GM15510 (cell line): ENCODE results near the gene BCL7A.

Experiments
- POLR2A ChIP-seq: IDR thresholded peaks from 3 replicates; pipeline ENCODE4 v1.6.1; 2011; ENCODE audit warnings: borderline replicate concordance; ENCODE audit not compliant: insufficient read length; ENCODE audit errors: extremely low read depth

The BCL7A gene

DNA sequence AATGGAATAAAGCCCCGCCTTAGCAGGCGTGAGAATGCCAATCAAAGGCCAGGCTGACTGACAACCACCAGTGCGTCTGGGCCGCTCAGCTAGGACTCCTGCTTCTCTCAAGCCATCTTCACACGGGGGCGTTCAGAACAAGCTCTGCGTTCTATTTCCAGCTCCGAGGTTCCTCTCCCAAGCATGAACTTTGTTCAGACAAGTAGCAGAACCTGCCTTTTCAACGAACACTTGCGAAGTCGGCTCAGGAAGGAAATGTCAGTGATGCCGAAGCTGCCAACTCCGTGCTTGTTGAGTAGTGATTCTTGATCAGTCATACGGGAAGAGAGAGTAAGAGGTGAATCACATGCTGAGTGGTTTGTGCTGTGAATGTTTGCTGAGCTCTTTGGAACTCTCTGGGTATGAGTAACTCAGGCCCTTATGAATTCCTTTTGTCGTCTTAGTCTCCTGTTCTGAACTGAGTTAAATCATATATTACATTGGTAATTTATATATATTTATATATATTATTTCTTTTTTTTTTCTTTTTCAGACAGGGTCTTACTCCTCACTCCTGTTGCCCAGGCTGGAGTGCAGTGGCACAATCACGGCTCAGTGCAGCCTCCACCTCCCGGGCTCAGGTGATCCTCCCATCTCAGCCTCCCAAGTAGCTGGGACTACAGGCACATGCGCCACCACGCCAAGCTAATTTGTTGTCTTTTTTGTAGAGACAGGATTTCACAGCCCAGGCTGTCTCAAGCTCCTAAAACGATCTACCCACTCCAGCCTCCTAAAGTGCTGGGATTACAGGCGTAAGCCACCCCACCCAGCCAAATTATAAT is 29.4 kb upstream of the BCL7A start:
- peak; percentile 19 for TF ChIP-seq POLR2A

DNA sequence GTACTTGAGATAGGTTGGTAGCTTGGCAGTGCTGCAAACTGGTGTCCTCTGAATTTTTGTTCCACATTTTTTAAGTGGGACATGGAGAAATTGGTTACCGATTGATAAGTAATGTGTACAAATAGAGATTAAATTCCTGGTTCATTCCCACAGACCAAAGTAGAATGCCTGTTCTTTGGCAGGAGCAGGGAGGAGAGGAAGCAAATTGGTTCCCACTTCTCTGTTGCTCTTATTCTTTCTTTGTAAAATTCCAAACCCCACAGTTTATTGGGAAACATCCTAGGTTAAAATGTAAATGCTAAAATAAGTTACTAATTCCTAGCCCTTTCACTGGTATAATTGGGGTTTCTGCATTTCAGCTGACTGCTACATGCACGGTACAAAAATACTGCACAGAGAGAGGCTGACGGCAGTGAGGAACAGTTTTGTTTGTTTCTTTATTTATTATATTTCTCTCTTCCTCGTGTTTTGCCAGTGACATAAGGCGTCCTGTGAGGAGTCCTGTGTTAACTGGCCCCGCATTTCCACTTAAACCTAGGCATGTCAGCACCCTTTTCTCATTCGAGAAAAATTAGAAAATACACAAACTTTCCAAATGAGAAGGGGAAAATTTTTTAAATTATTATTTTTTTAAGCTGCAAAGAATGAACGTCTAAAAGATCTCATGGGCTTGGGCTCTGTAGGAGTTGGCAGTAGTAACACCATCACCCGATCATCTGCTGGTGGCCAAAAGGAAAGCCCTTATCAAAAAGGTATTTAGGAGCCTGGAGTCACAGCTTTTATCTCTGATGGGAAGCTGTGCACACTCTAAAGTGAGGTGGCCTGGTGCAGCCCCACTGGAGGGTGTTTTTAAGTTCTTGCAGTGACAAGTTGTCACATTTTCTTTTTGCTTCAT is 25.4 kb upstream of the BCL7A start:
- no peak for TF ChIP-seq POLR2A

DNA sequence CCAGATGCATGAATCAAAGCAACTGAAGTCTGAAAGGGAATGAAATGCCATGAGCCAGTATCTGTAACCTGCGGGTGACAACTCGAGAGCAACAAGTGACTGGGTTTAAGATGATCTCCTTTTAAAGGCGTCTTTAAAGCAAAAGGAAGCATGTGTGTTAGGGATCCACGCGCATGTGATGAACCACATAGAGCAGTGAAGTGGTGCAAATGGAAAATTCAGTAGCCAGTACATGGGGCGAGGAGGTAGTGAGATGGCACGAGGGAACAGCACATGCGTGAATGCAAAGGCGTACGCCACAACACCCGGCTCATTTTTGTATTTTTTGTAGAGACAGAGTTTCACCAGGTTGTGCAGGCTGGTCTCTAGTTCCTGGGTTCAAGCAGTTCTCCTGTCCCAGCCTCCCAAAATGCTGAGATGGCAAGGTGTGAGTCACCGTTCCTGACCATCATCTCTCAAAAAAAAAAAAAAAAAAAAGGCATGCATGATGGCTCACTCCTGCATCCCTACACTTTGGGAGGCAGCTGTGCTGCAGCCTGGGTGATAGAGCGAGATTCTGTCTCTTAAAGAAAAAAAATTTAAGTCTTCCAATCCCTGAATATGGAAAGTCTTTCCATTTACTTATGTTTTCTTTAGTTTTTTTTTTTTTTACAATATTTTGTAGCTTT is 24.6 kb upstream of the BCL7A start:
- TF ChIP-seq POLR2A: no peak

DNA sequence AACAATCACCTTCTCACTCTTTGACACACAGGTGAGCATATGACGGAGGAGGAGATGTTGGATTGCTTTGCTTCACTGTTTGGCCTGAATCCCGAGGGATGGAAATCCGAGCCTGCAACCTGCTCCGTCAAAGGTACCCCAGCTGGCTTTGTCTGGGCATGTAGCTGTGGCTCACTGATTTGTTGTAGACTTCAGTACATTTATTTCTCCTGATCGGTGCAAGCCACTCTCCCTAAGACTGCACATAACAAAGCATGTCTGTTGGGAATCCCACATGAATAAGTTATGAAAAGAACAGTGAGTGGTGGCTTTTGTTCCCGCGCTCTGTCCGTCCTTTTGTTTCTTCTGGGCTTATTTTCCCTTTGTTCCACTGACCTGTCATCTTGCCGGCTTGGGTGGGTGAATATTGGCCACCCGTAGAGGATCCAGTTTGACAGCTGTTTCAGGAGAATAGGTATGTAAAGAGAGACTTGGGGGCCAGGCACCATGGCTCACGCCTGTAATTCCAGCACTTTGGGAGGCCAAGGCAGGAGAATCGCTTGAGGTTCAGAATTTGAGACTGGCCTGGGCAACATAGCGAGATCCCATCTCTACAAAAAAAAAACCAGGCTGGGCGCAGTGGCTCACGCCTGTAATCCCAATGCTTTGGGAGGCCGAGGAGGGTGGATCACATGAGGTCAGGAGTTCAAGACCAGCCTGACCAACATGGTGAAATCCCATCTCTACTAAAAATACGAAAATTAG is 20.0 kb upstream of the BCL7A start:
- no peak for TF ChIP-seq POLR2A

DNA sequence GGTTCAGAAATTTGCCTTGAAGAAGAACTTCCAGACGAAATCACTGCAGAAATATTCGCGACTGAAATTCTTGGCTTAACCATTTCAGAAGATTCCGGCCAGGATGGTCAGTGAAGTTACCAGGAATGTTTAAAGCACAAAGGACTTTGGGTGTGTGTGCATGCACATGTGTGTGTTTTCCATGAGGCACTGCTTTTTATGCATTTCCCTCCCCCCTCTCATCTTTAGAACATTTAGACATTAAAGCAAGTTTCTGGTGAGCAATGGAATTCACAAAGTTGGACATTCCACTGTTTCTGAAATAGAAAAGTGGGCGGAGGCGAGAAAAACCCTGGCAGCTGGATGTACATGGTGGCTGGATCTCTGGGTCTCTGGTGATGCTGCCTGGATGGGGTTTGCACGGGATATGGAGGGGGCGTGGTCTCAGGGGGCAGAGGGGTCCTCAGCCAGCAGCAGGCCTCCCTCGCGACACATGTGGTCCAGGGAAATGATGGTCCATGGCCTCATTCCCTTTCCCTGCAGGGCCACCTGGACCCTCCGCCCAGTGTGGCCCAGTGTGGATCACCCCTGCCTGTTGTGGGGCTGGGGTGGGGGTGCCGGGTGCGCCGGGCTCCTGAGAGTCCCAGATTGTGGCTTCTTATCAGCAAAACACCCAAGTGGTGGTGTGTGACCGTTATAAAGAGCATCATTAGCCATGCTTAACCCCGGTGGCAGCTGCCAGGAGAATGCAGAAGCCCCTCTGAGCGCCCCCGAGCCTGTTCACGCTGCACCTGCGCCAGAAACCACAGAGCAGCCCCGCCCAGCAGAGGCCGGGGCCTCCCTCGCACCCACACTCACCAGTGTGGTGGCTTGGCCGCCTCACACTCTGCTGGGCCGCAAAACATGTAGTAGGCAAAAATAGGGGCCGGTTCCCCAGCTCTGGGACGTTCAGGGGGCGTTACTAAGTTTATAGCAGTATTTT is 17.8 kb upstream of the BCL7A start:
- no peak for TF ChIP-seq POLR2A

DNA sequence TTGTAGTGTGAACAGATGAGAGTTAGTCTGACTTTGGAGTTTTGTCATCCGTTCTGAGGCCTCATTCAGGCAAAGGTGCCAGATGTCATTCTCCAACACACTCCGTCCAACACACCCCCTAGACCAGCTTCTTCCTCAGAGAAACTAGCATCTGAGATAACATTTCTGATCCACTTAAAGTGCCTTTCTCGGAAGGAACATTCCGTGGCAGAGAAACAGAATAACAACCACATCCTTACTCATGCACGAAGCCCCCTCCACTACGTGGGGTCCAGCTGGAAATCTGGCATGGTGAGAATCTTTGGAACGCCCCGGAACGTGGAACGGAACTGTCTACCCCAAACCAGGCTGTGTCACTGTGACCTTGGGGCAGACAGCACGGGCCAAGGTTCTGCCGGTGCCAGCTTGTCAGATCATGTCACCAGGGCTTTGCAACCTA is 17.0 kb upstream of the BCL7A start:
- TF ChIP-seq POLR2A: no peak

DNA sequence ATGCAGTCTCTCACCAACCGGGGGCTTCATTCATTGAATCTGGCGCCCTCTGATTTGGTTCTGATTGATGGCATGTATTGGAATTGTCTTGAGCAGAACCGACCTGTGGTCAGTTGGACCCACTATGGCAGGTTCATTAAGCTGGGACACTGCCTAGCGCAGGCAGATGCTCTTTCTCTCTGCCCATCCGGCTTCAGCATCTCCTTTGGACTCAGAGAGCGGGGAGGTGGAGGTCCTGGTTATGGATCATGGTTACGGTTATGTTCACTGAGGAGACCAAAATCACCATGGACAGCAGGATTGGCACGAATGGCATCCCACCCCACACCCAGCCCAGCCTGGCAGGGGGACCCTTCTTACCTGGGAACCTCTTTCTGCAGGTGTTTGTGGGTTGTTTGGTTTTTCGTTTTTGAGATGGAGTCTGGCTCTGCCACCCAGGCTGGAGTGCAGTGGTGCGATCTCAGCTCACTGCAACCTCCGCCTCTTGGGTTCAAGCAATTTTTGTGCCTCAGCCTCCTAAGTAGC is 16.4 kb upstream of the BCL7A start:
- TF ChIP-seq POLR2A: no peak

DNA sequence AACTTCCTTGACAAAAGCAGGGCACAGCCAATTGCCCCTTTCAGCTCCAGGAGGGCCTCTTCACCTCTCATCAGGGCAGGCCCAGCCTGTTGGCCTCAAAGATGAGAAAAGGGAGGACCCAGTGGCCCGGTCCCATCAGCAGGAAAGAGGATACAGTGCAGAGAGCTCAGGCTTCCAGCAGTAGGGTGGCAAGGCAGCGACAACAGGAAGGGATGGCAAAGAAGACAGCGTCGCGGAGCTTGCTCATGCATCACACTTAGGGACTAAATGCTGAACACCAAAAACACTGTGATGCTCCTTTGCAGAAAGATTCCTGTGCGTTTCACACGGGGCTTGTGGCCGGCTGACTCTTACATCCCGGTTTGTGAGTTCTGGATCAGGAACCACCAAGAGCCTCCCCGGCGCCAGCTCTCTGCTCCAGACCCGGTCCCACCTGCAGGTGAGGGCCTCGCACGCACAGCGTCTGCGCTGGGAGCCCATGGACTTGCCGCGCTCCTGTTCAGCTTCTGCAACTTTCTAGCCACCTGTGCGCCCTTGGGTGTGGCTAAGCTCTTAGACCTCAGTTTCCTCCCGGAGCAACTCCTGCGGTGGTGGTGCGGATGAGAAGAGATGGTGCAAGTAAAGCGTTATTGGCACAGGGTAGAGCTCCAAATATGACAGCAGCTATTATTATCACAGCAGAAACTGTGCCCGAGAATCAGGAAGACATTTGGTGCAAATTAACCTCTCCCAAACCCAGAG is 15.3 kb upstream of the BCL7A start:
- no peak for TF ChIP-seq POLR2A

DNA sequence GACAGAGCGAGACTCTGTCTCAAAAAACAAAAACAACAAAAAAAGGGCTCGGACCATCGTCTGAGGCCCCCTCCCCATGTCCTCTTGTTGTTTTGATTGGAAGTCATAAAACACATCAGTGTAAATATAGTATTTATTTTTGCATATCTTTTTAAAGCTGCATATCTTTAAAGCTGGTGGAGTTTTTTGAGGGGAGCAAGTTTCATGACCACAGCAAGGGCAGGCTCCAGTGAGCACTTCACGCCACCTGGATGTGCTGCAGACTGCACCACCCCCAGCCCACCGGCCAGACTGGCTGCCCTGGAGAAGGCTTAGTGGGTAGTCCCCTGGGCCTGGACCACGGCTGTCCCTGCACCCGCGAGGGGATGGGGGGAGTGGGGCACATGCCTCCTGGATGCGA is 11.9 kb upstream of the BCL7A start:
- no peak for TF ChIP-seq POLR2A

DNA sequence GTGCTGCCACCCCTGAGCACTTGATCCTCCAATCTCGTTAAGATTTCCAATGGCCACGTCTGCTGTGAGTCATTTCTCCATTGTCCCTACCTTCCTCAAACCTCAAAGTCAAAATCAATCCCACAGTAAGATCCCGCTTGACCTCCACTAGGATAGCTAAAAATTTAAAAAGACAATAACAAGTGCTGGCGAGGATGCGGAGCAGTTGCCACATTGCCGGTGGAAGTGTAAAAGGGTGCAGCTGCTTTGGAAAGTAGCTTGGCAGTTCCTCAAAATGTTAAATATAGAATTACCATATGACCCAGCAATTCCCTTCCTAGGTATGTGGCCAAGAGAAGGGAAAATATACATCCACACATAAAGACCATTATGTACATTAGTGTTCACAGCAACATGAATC is 9.5 kb upstream of the BCL7A start:
- no peak for TF ChIP-seq POLR2A

DNA sequence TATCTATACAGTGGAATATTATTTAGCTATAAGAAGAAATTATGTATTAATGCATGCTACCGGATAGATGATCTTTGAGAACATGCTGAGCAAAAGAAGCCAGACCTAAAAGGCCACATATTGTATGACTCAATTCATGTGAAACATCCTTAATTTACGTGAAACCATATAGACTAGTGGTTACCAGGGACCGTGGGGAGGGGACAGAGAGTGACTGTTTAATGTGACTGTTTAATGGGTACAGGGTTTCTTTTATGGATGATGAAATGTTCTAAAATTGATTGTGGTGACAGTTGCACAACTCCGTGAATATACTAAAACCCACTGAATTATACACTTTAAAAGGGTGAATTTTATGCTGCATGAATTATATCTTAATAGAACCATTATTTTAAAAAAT is 8.5 kb upstream of the BCL7A start:
- no peak for TF ChIP-seq POLR2A

DNA sequence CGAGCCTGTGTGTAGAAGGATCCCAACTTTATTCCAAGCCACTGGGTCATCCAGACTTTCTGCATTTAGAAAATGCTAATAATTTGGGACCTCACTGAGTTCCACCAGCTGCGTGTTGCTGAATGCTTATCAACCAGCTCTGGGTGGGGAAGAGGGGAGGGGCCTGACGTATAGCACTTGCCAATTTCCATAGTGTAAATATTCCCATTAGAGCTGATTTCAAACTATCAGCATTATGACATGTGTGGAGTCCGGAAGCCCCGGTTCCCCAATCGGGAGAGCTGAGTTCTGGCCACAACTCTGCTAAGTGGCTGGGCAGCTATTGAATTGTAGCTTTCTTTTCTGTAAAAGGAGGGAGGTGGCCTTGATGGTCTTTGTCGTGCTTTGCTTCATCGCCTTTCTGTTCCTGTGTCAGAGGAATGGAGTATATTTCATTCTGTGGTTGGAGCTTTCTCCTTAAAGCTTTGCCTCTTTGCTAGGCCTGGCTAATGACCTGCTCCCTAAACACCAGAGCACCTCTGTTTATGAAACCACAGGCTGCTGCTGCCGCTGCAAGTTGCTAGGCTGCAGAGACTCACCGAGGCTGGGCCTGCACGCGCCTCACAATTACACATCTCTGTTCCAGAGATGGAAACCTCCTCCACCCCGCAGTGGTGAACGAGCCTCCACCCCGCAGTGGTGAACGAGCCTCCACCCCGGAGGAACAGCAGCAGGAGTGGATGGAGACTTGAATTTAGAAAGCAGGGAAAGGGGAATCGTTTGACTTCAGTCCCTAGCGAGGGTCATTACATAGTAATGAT is 7.7 kb upstream of the BCL7A start:
- no peak for TF ChIP-seq POLR2A
